Small intestine (tissue), 7 donors: ENCODE data around the gene DMAC1. TPM values are rescaled to one million over a fixed set of nuclear protein-coding genes. Genes with fewer than 3 reads are reported as not detected.

Experiments
- DNase-seq, 2 donors: peaks; one replicate each; pipeline versions ENCODE4 v3.0.0 to v3.0.0-alpha.2; 2013
- FAIRE-seq: peaks from 2 replicates; lab custom pipeline; 2012; peaks lifted over from hg19 to GRCh38; lab: Jason Lieb, UNC
- H3K27ac ChIP-seq, 3 donors: one replicate each; pipeline ENCODE4 v1.5.1; 2013; ENCODE audit warnings: low read length in 2 of 3, mild to moderate bottlenecking in 2 of 3, control low read depth in 1 of 3, inconsistent platforms in 1 of 3, low read depth in 1 of 3, moderate library complexity in 1 of 3
- H3K27me3 ChIP-seq, 3 donors: one replicate each; pipeline ENCODE4 v1.6.1; 2013; ENCODE audit warnings: low read length in 3 of 3, inconsistent platforms in 1 of 3; ENCODE audit not compliant: control insufficient read depth in 3 of 3, insufficient read depth in 3 of 3
- H3K36me3 ChIP-seq, 3 donors: one replicate each; pipeline ENCODE4 v1.6.1; 2013; ENCODE audit warnings: low read length in 3 of 3, inconsistent platforms in 1 of 3, low read depth in 1 of 3, mild to moderate bottlenecking in 1 of 3, moderate library complexity in 1 of 3; ENCODE audit not compliant: control insufficient read depth in 3 of 3, insufficient read depth in 2 of 3
- H3K4me1 ChIP-seq, 3 donors: one replicate each; pipeline ENCODE4 v1.6.1; 2013; ENCODE audit warnings: low read length in 2 of 3, inconsistent platforms in 1 of 3, low read depth in 1 of 3, mild to moderate bottlenecking in 1 of 3, moderate library complexity in 1 of 3; ENCODE audit not compliant: control insufficient read depth in 3 of 3, insufficient read depth in 2 of 3
- H3K4me3 ChIP-seq, 3 donors: one replicate each; pipeline ENCODE4 v1.5.1; 2013; ENCODE audit warnings: low read length in 3 of 3, control low read depth in 1 of 3, inconsistent platforms in 1 of 3, low read depth in 1 of 3, mild to moderate bottlenecking in 1 of 3, moderate library complexity in 1 of 3
- H3K9me3 ChIP-seq, 2 donors: one replicate each; pipeline ENCODE4 v1.6.1; 2013; ENCODE audit warnings: low read depth in 1 of 2, low read length in 1 of 2; ENCODE audit not compliant: control insufficient read depth in 2 of 2, insufficient read depth in 1 of 2
- WGBS, 3 donors: extraction: QIAGEN DNeasy Blood & Tissue Kit; methylation state at CpG; one replicate each; pipeline ENCODE4 v1.1.7; 2013; 5-methylcytosine and 5-hydroxymethylcytosine counted together
- polyA plus RNA-seq, 4 donors: library from polyadenylated mRNA; stranded (reverse) in 3 of 4; unstranded in 1 of 4; fragments of 200-250 nt in 3 of 4; fragments of 120-200 nt in 1 of 4; gene quantifications; one replicate each; pipeline versions ENCODE4 v1.2.1 to v1.2.3, GENCODE V29; 2013
- donor health status: healthy with polysubstance abuse.
- donor health status: control.
- donor health status: control.
- donor health status: Bipolar disorder and iron deficiency.
- donor health status: healthy.

The DMAC1 gene
- polyA plus RNA-seq, 4 donors: 6.7 to 38.7 (median 20.1) TPM

GRCh38 chr9:7794196-7794595, 5.4 kb downstream of the DMAC1 start:
- no peak overlapping the region for H3K27ac ChIP-seq
- 86 to 92% (median 89%) methylated on average over 3 of the region's 3 CpGs for WGBS, 3 donors
- no peaks in the 10 kb centered on the region for H3K27me3 ChIP-seq
- no peaks in the 10 kb centered on the region for H3K9me3 ChIP-seq
- H3K36me3 ChIP-seq: peaks cover 2 to 9% (median 4%) of the 10 kb centered on the region in 3 donors
- DNase-seq (no peak), FAIRE-seq (no peak)
- H3K4me3 ChIP-seq: no peak overlapping the region
- H3K4me1 ChIP-seq: peaks cover 0 to 6% (median 0%) of the 10 kb centered on the region in 3 donors

- H3K4me1 ChIP-seq: no peaks in the 10 kb centered on the region
- H3K9me3 ChIP-seq: no peaks in the 10 kb centered on the region
- no peaks in the 10 kb centered on the region for H3K27me3 ChIP-seq
- no peak for FAIRE-seq
- no peak overlapping the region for H3K4me3 ChIP-seq
- H3K27ac ChIP-seq: no peak overlapping the region
- WGBS, 3 donors: 74 to 86% (median 81%) methylated on average over 4 of the region's 4 CpGs
- peaks cover under 1 to 9% (median 4%) of the 10 kb centered on the region in 3 donors for H3K36me3 ChIP-seq
- DNase-seq: no peak
Observed at GRCh38 chr9:7791394-7791793, 8.2 kb downstream of the DMAC1 start.

DNA sequence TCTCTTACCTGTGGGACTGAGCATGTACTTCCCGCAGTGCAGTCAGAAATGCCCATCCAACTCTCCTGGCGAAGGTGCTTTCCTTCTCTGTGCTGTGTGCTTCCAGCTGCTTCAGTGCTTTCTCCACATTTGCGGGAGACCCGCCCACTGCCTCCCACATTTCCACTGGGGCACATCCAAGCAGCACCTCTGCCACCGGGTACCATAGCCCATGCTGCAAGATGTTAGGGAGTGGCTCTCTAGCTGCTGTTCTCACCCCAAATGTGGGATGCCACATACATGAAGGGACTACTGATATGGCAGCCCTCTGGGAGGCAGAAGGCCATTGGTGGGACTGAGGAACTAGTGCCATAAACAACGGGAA, 8.8 kb downstream of the DMAC1 start:
- WGBS, 3 donors: 90 to 94% (median 90%) methylated on average over 6 of the region's 6 CpGs
- H3K27ac ChIP-seq: no peak overlapping the region
- peaks cover 0 to 9% (median 4%) of the 10 kb centered on the region in 3 donors for H3K36me3 ChIP-seq
- no peaks in the 10 kb centered on the region for H3K9me3 ChIP-seq
- DNase-seq (no peak), FAIRE-seq (no peak)
- no peaks in the 10 kb centered on the region for H3K27me3 ChIP-seq
- H3K4me1 ChIP-seq: no peaks in the 10 kb centered on the region
- no peak overlapping the region for H3K4me3 ChIP-seq

- no peaks in the 10 kb centered on the region for H3K9me3 ChIP-seq
- peaks cover 0 to 7% (median under 1%) of the 10 kb centered on the region in 3 donors for H3K36me3 ChIP-seq
- H3K4me3 ChIP-seq: no peak overlapping the region
- no peaks in the 10 kb centered on the region for H3K4me1 ChIP-seq
- no peak overlapping the region for H3K27ac ChIP-seq
- H3K27me3 ChIP-seq: no peaks in the 10 kb centered on the region
- no peak for FAIRE-seq
- DNase-seq: peak; percentile 8 to 28
- 36 to 61% (median 52%) methylated on average over 12 of the region's 12 CpGs for WGBS, 3 donors
Observed at GRCh38 chr9:7790022-7790818, 9.4 kb downstream of the DMAC1 start.

- Histone ChIP-seq H3K9me3 (no peaks in the 10 kb centered on the region), H3K27me3 (no peaks in the 10 kb centered on the region), H3K4me3 (no peak overlapping the region), H3K4me1 (no peaks in the 10 kb centered on the region), H3K36me3 (peaks cover 0 to 4% (median 0%) of the 10 kb centered on the region in 3 donors), H3K27ac (no peak overlapping the region)
- WGBS, 3 donors: 93 to 95% (median 93%) methylated on average over 3 of the region's 3 CpGs
- no peak for FAIRE-seq
- no peak for DNase-seq
Observed at GRCh38 chr9:7788772-7789171, 10.8 kb downstream of the DMAC1 start.

GRCh38 chr9:7785813-7786212, 13.8 kb downstream of the DMAC1 start:
- no peak overlapping the region for H3K4me3 ChIP-seq
- no peaks in the 10 kb centered on the region for H3K27me3 ChIP-seq
- H3K36me3 ChIP-seq: peaks cover 0 to under 1% (median 0%) of the 10 kb centered on the region in 3 donors
- H3K9me3 ChIP-seq: no peaks in the 10 kb centered on the region
- no peak overlapping the region for H3K27ac ChIP-seq
- WGBS, 3 donors: 75 to 93% (median 90%) methylated on average over 3 of the region's 3 CpGs
- DNase-seq (no peak), FAIRE-seq (no peak)
- no peaks in the 10 kb centered on the region for H3K4me1 ChIP-seq

- Histone ChIP-seq H3K27ac (no peak overlapping the region), H3K9me3 (no peaks in the 10 kb centered on the region), H3K4me1 (no peaks in the 10 kb centered on the region), H3K36me3 (no peaks in the 10 kb centered on the region), H3K4me3 (no peak overlapping the region), H3K27me3 (no peaks in the 10 kb centered on the region)
- 68 to 88% (median 79%) methylated on average over 6 of the region's 6 CpGs for WGBS, 3 donors
- no peak for FAIRE-seq
- DNase-seq: no peak
Observed at GRCh38 chr9:7784472-7784871, 15.1 kb downstream of the DMAC1 start.

GRCh38 chr9:7783635-7784063, 15.9 kb downstream of the DMAC1 start:
- Histone ChIP-seq H3K36me3 (no peaks in the 10 kb centered on the region), H3K4me1 (no peaks in the 10 kb centered on the region), H3K4me3 (no peak overlapping the region), H3K9me3 (no peaks in the 10 kb centered on the region), H3K27me3 (no peaks in the 10 kb centered on the region), H3K27ac (no peak overlapping the region)
- FAIRE-seq: no peak
- WGBS, 3 donors: 73 to 87% (median 82%) methylated on average over 5 of the region's 5 CpGs
- no peak for DNase-seq
